Measurements from ENCODE around the gene MFAP3L. TPM values are rescaled to one million over a fixed set of nuclear protein-coding genes. Genes with fewer than 3 reads are reported as not detected.

MFAP3L gene
- total RNA-seq, 2 donors from 2014 or later, result 0.95 to 3.2 TPM

- Mint-ChIP-seq H3K27me3 (peaks cover 0 to under 1% of the 10 kb centered on the region in 2 donors), H3K36me3 (no peaks in the 10 kb centered on the region), H3K27ac (no peak overlapping the region), H3K4me3 (no peak overlapping the region), H3K4me1 (ENCODE audit: low read depth in 2 of 2) (peaks cover 6 to 11% of the 10 kb centered on the region in 2 donors), H3K9me3 (no peaks in the 10 kb centered on the region)
- ATAC-seq (no peak), DNase-seq (ENCODE audit: low spot score) (no peak)
These were observed 14.1 kb downstream of the MFAP3L start for GRCh38 chr4:170011921-170012628.

GRCh38 chr4:170009291-170009690, 16.9 kb downstream of the MFAP3L start:
- Mint-ChIP-seq H3K9me3 (no peaks in the 10 kb centered on the region), H3K4me1 (ENCODE audit: low read depth in 2 of 2) (peaks cover 11 to 14% of the 10 kb centered on the region in 2 donors), H3K4me3 (no peak overlapping the region), H3K36me3 (no peaks in the 10 kb centered on the region), H3K27me3 (peaks cover 0 to 6% of the 10 kb centered on the region in 2 donors), H3K27ac (no peak overlapping the region)
- ATAC-seq, result no peak
- no peak for DNase-seq (ENCODE audit: low spot score)

- no peak overlapping the region for H3K27ac Mint-ChIP-seq
These were observed 17.4 kb downstream of the MFAP3L start for GRCh38 chr4:170008801-170009200.

GRCh38 chr4:170008371-170008770, 17.8 kb downstream of the MFAP3L start:
- Mint-ChIP-seq H3K4me1 (ENCODE audit: low read depth in 2 of 2) (peaks cover 11 to 14% of the 10 kb centered on the region in 2 donors), H3K9me3 (no peaks in the 10 kb centered on the region), H3K27ac (no peak overlapping the region), H3K27me3 (peaks cover 0 to 6% of the 10 kb centered on the region in 2 donors), H3K36me3 (no peaks in the 10 kb centered on the region), H3K4me3 (no peak overlapping the region)
- DNase-seq (ENCODE audit: low spot score), result no peak
- no peak for ATAC-seq

More at GRCh38 chr4:170008801-170009200, 17.4 kb downstream of the MFAP3L start:
- no peak overlapping the region for H3K4me3 Mint-ChIP-seq
- peaks cover 0 to 6% of the 10 kb centered on the region in 2 donors for H3K27me3 Mint-ChIP-seq
- no peaks in the 10 kb centered on the region for H3K9me3 Mint-ChIP-seq
- ATAC-seq, result no peak
- H3K4me1 Mint-ChIP-seq (ENCODE audit: low read depth in 2 of 2), result peaks cover 11 to 14% of the 10 kb centered on the region in 2 donors
- H3K36me3 Mint-ChIP-seq, result no peaks in the 10 kb centered on the region
- DNase-seq (ENCODE audit: low spot score), result no peak

- H3K9me3 Mint-ChIP-seq, result no peaks in the 10 kb centered on the region
- H3K27me3 Mint-ChIP-seq, result peaks cover 0 to 6% of the 10 kb centered on the region in 2 donors
- H3K4me3 Mint-ChIP-seq, result no peak overlapping the region
- H3K36me3 Mint-ChIP-seq, result no peaks in the 10 kb centered on the region
- ATAC-seq, result peak in 1 of 2 donors; percentile 64
- no peak overlapping the region for H3K27ac Mint-ChIP-seq
- DNase-seq (ENCODE audit: low spot score), result no peak
- H3K4me1 Mint-ChIP-seq (ENCODE audit: low read depth in 2 of 2), result peaks cover 11 to 14% of the 10 kb centered on the region in 2 donors
These were observed 19.1 kb downstream of the MFAP3L start for GRCh38 chr4:170007113-170007512.

GRCh38 chr4:170005472-170005871, 20.7 kb downstream of the MFAP3L start:
- Mint-ChIP-seq H3K27ac (no peak overlapping the region), H3K9me3 (no peaks in the 10 kb centered on the region), H3K4me1 (ENCODE audit: low read depth in 2 of 2) (peaks cover 11 to 14% of the 10 kb centered on the region in 2 donors), H3K36me3 (no peaks in the 10 kb centered on the region), H3K27me3 (peaks cover 0 to 6% of the 10 kb centered on the region in 2 donors), H3K4me3 (no peak overlapping the region)
- no peak for DNase-seq (ENCODE audit: low spot score)
- no peak for ATAC-seq

GRCh38 chr4:170004651-170005295, 21.4 kb downstream of the MFAP3L start:
- H3K27ac Mint-ChIP-seq, result no peak overlapping the region
- H3K4me1 Mint-ChIP-seq (ENCODE audit: low read depth in 2 of 2), result peaks cover 11 to 14% of the 10 kb centered on the region in 2 donors
- ATAC-seq, result no peak
- peaks cover 0 to 6% of the 10 kb centered on the region in 2 donors for H3K27me3 Mint-ChIP-seq
- H3K36me3 Mint-ChIP-seq, result no peaks in the 10 kb centered on the region
- DNase-seq (ENCODE audit: low spot score), result no peak
- no peak overlapping the region for H3K4me3 Mint-ChIP-seq
- no peaks in the 10 kb centered on the region for H3K9me3 Mint-ChIP-seq

GRCh38 chr4:170003071-170004070, 22.8 kb downstream of the MFAP3L start:
- Mint-ChIP-seq H3K27ac (no peak overlapping the region), H3K36me3 (no peaks in the 10 kb centered on the region), H3K9me3 (no peaks in the 10 kb centered on the region), H3K4me3 (no peak overlapping the region), H3K27me3 (peaks cover 0 to 6% of the 10 kb centered on the region in 2 donors), H3K4me1 (ENCODE audit: low read depth in 2 of 2) (peaks cover 11% of the 10 kb centered on the region in 2 donors)
- DNase-seq (ENCODE audit: low spot score), result no peak
- ATAC-seq, result no peak

GRCh38 chr4:170001745-170002267, 24.4 kb downstream of the MFAP3L start:
- ATAC-seq (no peak), DNase-seq (ENCODE audit: low spot score) (no peak)
- peaks cover 0 to 4% of the 10 kb centered on the region in 2 donors for H3K27me3 Mint-ChIP-seq
- no peaks in the 10 kb centered on the region for H3K36me3 Mint-ChIP-seq
- no peak overlapping the region for H3K4me3 Mint-ChIP-seq
- no peak overlapping the region for H3K27ac Mint-ChIP-seq
- H3K9me3 Mint-ChIP-seq, result no peaks in the 10 kb centered on the region
- peaks cover 2% of the 10 kb centered on the region in 2 donors for H3K4me1 Mint-ChIP-seq (ENCODE audit: low read depth in 2 of 2)

GRCh38 chr4:170001011-170001744, 25.0 kb downstream of the MFAP3L start:
- Mint-ChIP-seq H3K4me1 (ENCODE audit: low read depth in 2 of 2) (no peaks in the 10 kb centered on the region), H3K36me3 (no peaks in the 10 kb centered on the region), H3K4me3 (no peak overlapping the region), H3K9me3 (no peaks in the 10 kb centered on the region), H3K27me3 (peaks cover 4 to 6% of the 10 kb centered on the region in 2 donors), H3K27ac (no peak overlapping the region)
- ATAC-seq (no peak), DNase-seq (ENCODE audit: low spot score) (no peak)

- H3K9me3 Mint-ChIP-seq, result no peaks in the 10 kb centered on the region
- ATAC-seq (no peak), DNase-seq (ENCODE audit: low spot score) (no peak)
- H3K4me1 Mint-ChIP-seq (ENCODE audit: low read depth in 2 of 2), result no peaks in the 10 kb centered on the region
- H3K27ac Mint-ChIP-seq, result no peak overlapping the region
- no peak overlapping the region for H3K4me3 Mint-ChIP-seq
- H3K36me3 Mint-ChIP-seq, result no peaks in the 10 kb centered on the region
- peaks cover 2 to 8% of the 10 kb centered on the region in 2 donors for H3K27me3 Mint-ChIP-seq
These were observed 26.3 kb downstream of the MFAP3L start for GRCh38 chr4:169999923-170000322.

- peaks cover 2 to 8% of the 10 kb centered on the region in 2 donors for H3K27me3 Mint-ChIP-seq
- no peaks in the 10 kb centered on the region for H3K36me3 Mint-ChIP-seq
- no peak for ATAC-seq
- H3K9me3 Mint-ChIP-seq, result no peaks in the 10 kb centered on the region
- no peak overlapping the region for H3K4me3 Mint-ChIP-seq
- H3K27ac Mint-ChIP-seq, result no peak overlapping the region
- DNase-seq (ENCODE audit: low spot score), result no peak
- no peaks in the 10 kb centered on the region for H3K4me1 Mint-ChIP-seq (ENCODE audit: low read depth in 2 of 2)
These were observed 27.2 kb downstream of the MFAP3L start for GRCh38 chr4:169998981-169999380.
